Measurements from ENCODE around the gene LHCGR.
"Not testable (repeated sequence)": the region's sequence is repeated elsewhere in the genome, so short reads cannot be mapped to it uniquely, and the experiment has no call there.

Gene LHCGR

DNA sequence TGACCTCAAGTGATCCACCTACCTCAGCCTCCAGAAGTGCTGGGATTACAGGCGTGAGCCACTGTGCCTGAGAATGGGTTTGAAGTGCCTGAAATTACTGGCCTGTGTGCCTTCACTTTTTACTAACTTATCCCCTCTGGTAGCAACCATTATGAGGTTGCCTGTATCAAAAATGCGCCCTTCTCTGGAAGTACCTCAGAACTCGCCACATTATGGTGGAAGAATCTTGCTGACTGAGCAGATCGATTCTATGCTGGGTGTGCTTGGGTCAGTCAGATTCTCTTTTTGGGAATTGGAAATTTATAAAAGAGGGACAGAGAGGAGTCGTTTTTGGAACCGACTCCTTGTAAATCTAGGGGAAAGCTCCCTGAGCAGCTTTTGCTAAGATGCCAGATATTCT is 8.2 kb downstream of the LHCGR start:
- no peak for DNase-seq (ENCODE audit: low read depth in 2 of 2)

DNA sequence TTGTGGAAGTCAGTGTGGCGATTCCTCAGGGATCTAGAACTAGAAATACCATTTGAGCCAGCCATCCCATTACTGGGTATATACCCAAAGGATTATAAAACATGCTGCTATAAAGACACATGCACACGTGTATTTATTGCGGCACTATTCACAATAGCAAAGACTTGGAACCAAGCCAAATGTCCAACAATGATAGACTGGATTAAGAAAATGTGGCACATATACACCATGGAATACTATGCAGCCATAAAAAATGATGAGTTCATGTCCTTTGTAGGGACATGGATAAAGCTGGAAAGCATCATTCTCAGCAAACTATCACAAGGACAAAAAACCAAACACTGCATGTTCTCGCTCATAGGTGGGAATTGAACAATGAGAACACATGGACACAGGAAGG is 16.3 kb downstream of the LHCGR start:
- DNase-seq (ENCODE audit: low read depth in 2 of 2), result not testable (repeated sequence)

- no peak for DNase-seq (ENCODE audit: low read depth in 2 of 2)
Observed at GRCh38 chr2:48738806-48739205, 16.7 kb downstream of the LHCGR start.

- DNase-seq (ENCODE audit: low read depth in 2 of 2), result no peak
Observed at GRCh38 chr2:48736251-48736650, 19.3 kb downstream of the LHCGR start.

DNA sequence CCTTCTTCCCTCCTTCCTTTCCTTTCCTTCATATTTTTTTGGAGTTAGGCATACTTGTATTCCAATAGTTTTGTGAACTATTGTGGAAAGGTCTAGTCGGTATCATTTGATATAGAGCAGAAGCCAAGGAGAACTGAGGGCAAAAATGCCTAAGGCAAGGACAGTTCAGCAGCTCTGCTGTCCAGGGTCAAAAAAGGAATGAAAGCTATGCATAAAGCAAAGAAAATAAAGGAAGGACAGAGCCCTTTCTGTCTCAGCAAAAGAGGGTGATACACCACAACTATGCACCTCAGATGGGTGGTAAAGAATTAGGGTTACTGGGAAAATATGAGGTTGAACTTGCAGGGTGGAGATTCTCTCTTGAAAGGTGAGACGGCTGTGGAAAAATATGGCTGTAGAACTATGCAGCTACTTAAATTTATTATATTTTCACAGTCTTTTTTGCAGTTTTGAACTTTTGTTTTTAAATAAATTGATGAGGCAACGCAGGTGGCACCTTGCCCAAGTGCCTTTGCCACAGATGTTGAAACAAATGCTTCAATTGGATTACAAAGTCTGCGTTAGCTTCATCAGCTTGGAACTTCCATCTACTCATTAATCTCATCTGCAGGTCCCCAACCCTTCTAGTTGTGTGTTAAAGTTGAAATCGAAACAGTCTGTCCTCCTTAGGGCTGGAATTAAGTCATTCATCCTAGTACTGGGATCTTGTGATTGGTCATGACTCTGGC is 20.8 kb downstream of the LHCGR start:
- no peak for DNase-seq (ENCODE audit: low read depth in 2 of 2)

- DNase-seq (ENCODE audit: low read depth in 2 of 2), result no peak
Observed at GRCh38 chr2:48733067-48733503, 22.4 kb downstream of the LHCGR start.

- no peak for DNase-seq (ENCODE audit: low read depth in 2 of 2)
Observed at GRCh38 chr2:48728840-48729239, 26.7 kb downstream of the LHCGR start.

DNA sequence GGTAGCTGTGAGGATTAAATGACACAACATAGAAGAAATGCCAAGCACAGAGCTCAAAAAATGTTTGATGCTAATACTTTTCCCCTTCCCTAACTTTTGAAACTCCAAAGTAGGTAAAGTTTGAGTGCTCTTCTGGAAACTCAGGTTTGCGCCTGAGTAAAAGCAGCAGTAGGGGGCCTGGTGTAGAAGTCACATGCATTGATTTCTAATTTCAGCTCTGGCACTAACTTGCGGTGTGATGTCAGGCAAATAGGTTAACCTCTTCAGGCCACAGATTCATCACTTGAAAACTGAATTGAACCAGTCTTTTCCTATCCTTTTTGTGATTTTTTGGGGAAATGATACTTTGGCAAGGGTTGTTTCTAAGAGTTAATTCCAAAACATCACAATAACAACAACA is 27.2 kb downstream of the LHCGR start:
- DNase-seq (ENCODE audit: low read depth in 2 of 2), result no peak

GRCh38 chr2:48727560-48727959 is 28.0 kb downstream of the LHCGR start:
- no peak for DNase-seq (ENCODE audit: low read depth in 2 of 2)

DNA sequence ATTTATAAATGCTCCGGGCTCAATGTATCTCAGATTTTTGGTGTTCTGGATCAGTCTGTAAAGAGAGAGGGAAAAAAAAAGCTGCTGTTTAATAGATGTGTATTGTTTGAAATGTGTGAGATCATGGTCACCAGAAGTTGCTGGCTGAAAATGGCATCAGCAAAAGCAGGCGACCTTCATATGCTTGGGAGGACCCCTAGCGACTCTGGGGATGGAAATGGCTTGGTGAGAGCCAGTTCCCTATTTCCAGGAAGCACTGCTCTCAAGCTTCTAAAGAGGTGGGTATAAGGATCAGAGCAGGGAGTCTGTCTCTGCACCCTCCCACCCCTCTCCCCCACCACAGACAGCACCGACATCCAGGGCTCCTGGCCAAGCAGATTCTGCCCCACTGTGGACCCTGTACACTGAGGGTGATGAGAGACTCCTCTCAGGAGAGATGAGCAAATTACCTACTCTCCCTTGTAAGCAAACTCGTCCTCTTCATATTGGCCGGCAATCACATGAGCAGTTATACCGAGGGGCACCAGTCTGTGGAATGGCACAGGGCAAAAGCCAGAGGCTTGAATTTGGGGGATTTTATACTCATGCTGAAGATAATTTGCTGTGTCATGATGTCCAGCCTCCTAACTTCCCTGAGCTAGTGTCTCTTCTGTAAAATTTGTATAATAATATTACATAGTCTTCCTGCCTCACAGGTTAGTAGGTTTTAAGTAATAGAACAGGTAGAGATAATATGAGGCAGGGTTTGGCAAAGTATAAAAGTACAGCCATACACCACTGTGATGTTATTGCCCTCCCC is 29.6 kb downstream of the LHCGR start:
- DNase-seq (ENCODE audit: low read depth in 2 of 2), result no peak

- DNase-seq (ENCODE audit: low read depth in 2 of 2), result no peak
Observed at GRCh38 chr2:48724278-48724677, 31.2 kb downstream of the LHCGR start.

DNA sequence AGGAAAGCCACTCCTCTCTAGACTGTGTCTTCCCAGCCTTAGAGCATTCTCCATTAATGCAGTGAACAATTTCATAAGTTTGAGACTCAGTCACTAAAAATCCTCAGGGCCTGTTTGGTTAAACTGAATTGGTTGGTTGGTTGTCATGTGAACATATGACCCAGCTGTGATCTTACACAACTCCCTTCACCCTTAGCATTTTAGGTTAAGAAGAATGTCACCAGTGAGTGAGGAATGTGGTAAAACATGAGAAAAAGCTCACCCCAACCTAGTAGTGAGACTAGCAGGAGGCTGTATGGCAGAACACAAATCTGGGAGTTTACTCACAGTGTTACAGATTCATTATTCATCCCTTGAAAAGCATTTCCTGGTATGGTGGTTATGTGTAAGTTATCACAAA is 32.4 kb downstream of the LHCGR start:
- DNase-seq (ENCODE audit: low read depth in 2 of 2), result no peak

- DNase-seq (ENCODE audit: low read depth in 2 of 2), result no peak
Observed at GRCh38 chr2:48722391-48722790, 33.1 kb downstream of the LHCGR start.

DNA sequence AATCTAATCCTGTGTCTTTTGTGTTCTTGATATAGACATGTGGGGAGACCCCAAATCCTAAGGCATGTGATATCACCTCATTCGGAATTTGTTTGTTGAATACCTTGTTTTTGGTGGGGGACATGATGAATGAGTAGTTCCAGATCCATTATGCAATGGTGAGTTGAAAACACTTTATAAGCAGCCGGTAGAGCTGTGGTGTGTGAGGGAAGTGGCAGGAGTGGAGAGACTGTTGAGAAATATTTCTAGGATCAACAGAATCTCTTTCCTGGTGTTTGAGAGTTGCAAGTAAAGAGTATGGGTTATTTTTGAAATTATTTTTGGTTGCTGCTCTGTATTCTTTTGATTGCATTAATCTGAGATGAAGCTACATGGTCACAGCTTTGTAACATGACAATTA is 34.4 kb downstream of the LHCGR start:
- no peak for DNase-seq (ENCODE audit: low read depth in 2 of 2)

GRCh38 chr2:48719480-48720177 is 35.9 kb downstream of the LHCGR start:
- no peak for DNase-seq (ENCODE audit: low read depth in 2 of 2)

DNA sequence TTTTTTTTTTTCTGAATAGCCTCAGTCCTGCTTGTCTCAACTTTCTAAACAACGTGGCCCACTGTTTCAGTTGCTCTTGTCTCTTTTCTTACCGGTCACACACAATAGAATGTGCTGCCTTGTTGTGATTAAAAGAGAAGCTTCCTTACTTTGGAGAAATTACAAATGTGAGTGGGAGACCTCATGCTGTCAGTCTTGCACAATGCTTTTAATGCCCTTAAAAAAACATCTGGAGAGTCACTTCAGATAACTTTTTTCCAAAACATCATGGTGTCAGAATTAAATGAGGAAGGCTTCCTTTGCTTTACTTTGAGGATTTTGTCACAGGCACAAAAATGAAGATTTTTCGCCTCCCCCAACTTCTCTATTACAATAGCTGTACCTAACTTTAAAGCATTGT is 37.7 kb downstream of the LHCGR start:
- no peak for DNase-seq (ENCODE audit: low read depth in 2 of 2)

DNA sequence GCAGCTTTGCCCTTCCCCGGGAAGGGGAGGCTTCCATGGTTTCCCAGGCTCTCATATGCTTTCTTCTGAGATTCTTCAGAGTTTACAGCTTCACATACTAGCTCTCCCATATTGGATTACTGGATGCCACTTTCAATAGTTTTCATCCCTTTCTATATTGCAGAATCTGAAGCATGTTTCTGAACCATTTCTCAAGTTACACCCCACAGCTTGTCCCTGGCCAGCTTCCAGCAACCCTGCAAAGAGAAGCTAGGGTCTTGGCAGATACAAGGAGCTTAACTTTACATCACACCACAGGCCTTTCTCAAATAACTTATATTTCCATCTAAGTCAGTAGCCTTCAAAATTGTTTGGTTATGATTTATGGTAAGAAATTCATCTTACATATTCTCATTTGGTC is 39.6 kb downstream of the LHCGR start:
- no peak for DNase-seq (ENCODE audit: low read depth in 2 of 2)

DNA sequence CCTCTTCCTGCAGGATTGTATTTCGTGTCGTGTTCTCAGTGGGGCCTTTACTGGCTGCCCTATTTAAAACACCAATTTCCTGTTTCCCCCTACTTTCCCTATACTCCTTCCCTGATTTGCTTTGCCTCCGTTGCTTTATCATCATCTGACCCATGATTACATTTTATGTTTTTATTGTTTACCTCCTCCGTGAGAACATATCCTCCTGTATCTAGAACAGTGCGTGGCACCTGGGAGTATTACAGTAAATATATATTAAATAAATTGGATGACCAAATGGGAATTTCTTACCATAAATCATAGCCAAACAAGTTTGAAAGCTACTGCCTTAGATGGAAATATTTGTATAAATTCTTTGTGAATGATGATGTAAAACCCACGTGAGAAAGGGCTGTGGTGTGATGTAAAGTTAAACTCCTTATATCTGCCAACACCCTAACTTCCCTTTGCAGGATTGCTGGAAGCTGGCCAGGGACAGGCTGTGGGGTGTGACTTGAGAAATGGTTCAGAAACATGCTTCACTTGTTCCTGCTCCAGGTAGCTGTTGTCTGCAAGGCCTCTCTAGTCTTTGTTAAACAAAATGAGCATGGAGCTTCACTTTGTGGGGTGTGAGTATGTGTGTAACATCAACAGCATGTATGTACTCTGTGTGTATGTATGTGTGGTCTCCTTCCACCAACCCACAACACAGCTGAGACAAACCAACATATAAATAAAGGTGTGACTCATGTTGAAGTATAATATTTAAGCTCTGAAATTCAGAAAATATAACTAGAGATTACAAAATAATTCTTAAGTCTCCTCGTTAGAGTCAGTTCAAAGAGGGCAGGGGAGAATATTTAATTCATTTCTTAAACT is 40.3 kb downstream of the LHCGR start:
- no peak for DNase-seq (ENCODE audit: low read depth in 2 of 2)

GRCh38 chr2:48714245-48714644 is 41.3 kb downstream of the LHCGR start:
- DNase-seq (ENCODE audit: low read depth in 2 of 2), result no peak

DNA sequence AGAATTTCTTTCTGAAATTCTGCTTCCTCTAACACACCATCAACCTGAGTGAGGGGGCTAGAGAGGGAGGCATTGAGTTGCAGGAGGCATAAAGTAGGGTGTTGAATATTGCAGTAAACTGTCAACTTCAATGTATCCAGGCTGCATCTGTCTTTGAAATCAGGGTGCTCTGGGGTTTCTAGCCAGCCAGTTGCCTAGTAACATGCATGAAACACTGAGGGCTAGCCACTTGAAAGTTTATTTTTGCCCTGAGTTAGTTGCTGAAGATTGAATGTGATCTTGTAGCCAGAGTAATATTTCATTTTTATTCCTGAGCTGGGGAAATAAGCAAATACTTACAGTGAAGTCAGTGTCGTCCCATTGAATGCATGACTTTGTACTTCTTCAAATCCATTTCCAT is 41.9 kb downstream of the LHCGR start:
- DNase-seq (ENCODE audit: low read depth in 2 of 2), result no peak

GRCh38 chr2:48712151-48712550 is 43.4 kb downstream of the LHCGR start:
- no peak for DNase-seq (ENCODE audit: low read depth in 2 of 2)

DNA sequence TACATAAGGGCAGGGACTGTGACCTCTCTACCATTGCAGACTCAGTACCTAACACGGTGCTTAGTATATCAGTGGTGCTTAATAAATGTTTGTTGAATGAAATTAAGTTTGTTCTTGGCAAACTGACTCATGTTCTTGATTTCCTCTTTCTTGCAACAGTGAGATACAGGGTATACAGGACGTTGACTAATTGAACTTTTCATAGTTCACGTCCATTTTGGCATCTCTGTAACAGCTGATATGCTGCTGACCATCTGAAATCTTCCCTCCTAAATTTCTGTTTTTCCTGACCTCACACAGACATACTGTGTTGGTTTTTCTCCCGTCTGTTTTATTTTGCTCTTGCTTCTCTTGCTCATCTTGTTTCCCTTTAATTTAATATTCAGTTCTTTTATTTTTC is 44.2 kb downstream of the LHCGR start:
- no peak for DNase-seq (ENCODE audit: low read depth in 2 of 2)
